ENCODE data around the gene MT1A.

The MT1A gene

DNA sequence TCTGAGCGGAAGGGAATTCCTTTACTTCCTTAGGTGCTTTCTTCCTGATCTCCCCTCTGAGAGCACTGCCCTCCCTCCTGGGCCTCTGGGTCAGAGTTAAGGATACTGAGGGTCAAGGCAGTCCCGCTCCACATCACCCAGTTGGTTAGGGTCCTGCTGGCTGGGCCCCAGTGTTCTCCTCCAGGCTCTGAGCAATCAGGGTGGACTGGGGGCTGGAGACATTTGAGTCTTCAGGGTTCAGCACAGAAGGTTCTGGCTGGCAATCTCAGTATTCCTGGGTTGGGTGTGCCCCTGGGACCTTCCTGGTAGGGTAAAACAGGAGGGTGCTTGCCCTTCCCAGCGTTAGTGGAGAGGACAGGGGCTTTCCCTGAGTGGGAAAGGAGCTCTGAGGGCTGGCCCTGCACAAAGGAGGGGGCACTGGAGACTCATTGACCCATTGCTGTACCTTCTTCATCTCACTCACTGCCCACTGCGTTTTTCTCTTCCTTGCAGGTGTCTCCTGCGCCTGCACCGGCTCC, 5.6 kb upstream of the MT1A start:
- Histone ChIP-seq H3K36me3 (ENCODE audit: control insufficient read depth, low read length) (no peaks in the 10 kb centered on the region), H3K27ac (ENCODE audit: low read depth, low read length) (no peak overlapping the region), H3K4me2 (ENCODE audit: low read length) (no peak overlapping the region), H3K27me3 (ENCODE audit: control insufficient read depth, low read length) (peaks cover 60% of the 10 kb centered on the region), H3K79me2 (ENCODE audit: control insufficient read depth, low read length) (no peaks in the 10 kb centered on the region), H3K9me3 (ENCODE audit: control insufficient read depth, insufficient read depth, low read length) (no peaks in the 10 kb centered on the region), H3K9me2 (replicated peaks; ENCODE audit: control insufficient read depth, low read length) (no peaks in the 10 kb centered on the region), H4K20me1 (ENCODE audit: control insufficient read depth, insufficient read depth, low read depth, low read length) (no peaks in the 10 kb centered on the region), H3F3A (ENCODE audit: control insufficient read depth, insufficient read depth) (no peaks in the 10 kb centered on the region), H3K4me1 (ENCODE audit: control insufficient read depth, low read length) (no peaks in the 10 kb centered on the region), H3K4me3 (ENCODE audit: low read length) (no peak overlapping the region)
- TF ChIP-seq EZH2phosphoT487 (IDR thresholded peaks at IDR 0.05; ENCODE audit: borderline replicate concordance, low read length): no peak
- TF ChIP-seq, protein P1, sequence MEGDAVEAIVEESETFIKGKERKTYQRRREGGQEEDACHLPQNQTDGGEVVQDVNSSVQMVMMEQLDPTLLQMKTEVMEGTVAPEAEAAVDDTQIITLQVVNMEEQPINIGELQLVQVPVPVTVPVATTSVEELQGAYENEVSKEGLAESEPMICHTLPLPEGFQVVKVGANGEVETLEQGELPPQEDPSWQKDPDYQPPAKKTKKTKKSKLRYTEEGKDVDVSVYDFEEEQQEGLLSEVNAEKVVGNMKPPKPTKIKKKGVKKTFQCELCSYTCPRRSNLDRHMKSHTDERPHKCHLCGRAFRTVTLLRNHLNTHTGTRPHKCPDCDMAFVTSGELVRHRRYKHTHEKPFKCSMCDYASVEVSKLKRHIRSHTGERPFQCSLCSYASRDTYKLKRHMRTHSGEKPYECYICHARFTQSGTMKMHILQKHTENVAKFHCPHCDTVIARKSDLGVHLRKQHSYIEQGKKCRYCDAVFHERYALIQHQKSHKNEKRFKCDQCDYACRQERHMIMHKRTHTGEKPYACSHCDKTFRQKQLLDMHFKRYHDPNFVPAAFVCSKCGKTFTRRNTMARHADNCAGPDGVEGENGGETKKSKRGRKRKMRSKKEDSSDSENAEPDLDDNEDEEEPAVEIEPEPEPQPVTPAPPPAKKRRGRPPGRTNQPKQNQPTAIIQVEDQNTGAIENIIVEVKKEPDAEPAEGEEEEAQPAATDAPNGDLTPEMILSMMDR (IDR thresholded peaks at IDR 0.05; ENCODE audit: low read depth, low read length, poor library complexity, severe bottlenecking): no peak

DNA sequence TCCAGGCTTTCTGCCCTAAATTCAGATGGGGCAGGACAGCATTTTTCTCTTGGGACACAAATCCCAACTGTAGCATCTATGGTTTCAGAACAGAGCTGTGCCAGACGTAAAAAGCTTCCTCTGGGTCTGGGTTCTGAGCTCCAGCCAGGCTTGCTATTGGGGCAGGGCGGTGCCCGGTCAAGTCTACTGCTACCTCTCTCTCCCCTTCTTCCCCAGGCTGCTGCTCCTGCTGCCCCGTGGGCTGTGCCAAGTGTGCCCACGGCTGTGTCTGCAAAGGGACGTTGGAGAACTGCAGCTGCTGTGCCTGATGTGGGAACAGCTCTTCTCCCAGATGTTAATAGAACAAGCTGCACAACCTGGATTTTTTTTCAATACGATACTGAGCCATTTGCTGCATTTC, 4.9 kb upstream of the MT1A start:
- no peaks in the 10 kb centered on the region for H3K9me2 ChIP-seq (replicated peaks; ENCODE audit: control insufficient read depth, low read length)
- H3K4me3 ChIP-seq (ENCODE audit: low read length): no peak overlapping the region
- no peak overlapping the region for H3K27ac ChIP-seq (ENCODE audit: low read depth, low read length)
- H4K20me1 ChIP-seq (ENCODE audit: control insufficient read depth, insufficient read depth, low read depth, low read length): no peaks in the 10 kb centered on the region
- no peaks in the 10 kb centered on the region for H3K79me2 ChIP-seq (ENCODE audit: control insufficient read depth, low read length)
- TF ChIP-seq, protein P1 (IDR thresholded peaks at IDR 0.05; ENCODE audit: low read depth, low read length, poor library complexity, severe bottlenecking): no peak
- TF ChIP-seq EZH2phosphoT487 (IDR thresholded peaks at IDR 0.05; ENCODE audit: borderline replicate concordance, low read length): no peak
- H3K4me2 ChIP-seq (ENCODE audit: low read length): no peak overlapping the region
- no peaks in the 10 kb centered on the region for H3F3A ChIP-seq (ENCODE audit: control insufficient read depth, insufficient read depth)
- peaks cover 61% of the 10 kb centered on the region for H3K27me3 ChIP-seq (ENCODE audit: control insufficient read depth, low read length)
- H3K4me1 ChIP-seq (ENCODE audit: control insufficient read depth, low read length): no peaks in the 10 kb centered on the region
- H3K9me3 ChIP-seq (ENCODE audit: control insufficient read depth, insufficient read depth, low read length): no peaks in the 10 kb centered on the region
- H3K36me3 ChIP-seq (ENCODE audit: control insufficient read depth, low read length): no peaks in the 10 kb centered on the region

DNA sequence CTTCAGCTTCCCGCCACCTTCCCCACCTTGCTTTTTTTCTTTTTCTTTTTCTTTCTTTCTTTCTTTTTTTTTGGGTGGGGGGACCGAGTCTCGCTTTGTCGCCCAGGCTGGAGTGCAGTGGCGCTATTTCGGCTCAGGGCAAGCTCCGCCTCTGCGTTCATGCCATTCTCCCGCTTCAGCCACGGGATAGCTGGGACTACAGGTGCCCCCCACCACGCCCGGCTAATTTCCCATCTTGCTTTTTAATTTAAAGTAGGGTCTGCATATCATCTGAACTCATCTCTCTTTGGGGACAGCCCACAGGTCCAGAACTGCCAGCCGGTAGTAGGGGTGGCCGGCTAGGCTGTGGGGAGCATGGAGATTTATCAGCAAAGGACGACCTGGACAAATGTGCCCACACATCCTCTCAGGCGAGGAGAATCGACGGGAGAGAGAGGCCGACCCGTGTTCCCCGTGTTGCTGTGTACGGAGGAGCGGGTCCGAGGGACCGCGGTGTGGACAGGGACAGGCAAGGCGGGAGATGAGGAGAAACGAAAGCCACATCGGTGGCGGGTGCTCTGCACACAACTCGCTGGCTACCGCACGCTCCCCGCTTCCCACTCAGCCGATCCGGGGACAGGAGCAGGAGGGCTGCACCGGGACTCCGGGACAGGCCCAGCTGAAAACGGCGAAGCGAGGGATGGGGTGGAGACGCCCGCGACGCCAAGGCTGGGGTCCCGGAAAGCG, 3.6 kb upstream of the MT1A start:
- TF ChIP-seq EZH2phosphoT487 (IDR thresholded peaks at IDR 0.05; ENCODE audit: borderline replicate concordance, low read length): no peak
- TF ChIP-seq, protein P1 (IDR thresholded peaks at IDR 0.05; ENCODE audit: low read depth, low read length, poor library complexity, severe bottlenecking): no peak
- no peaks in the 10 kb centered on the region for H3F3A ChIP-seq (ENCODE audit: control insufficient read depth, insufficient read depth)
- peaks cover 63% of the 10 kb centered on the region for H3K27me3 ChIP-seq (ENCODE audit: control insufficient read depth, low read length)
- no peaks in the 10 kb centered on the region for H4K20me1 ChIP-seq (ENCODE audit: control insufficient read depth, insufficient read depth, low read depth, low read length)
- no peak overlapping the region for H3K4me3 ChIP-seq (ENCODE audit: low read length)
- no peaks in the 10 kb centered on the region for H3K36me3 ChIP-seq (ENCODE audit: control insufficient read depth, low read length)
- H3K4me2 ChIP-seq (ENCODE audit: low read length): no peak overlapping the region
- no peaks in the 10 kb centered on the region for H3K9me2 ChIP-seq (replicated peaks; ENCODE audit: control insufficient read depth, low read length)
- no peaks in the 10 kb centered on the region for H3K9me3 ChIP-seq (ENCODE audit: control insufficient read depth, insufficient read depth, low read length)
- no peaks in the 10 kb centered on the region for H3K79me2 ChIP-seq (ENCODE audit: control insufficient read depth, low read length)
- H3K27ac ChIP-seq (ENCODE audit: low read depth, low read length): no peak overlapping the region
- H3K4me1 ChIP-seq (ENCODE audit: control insufficient read depth, low read length): no peaks in the 10 kb centered on the region
